Liver (tissue), 9 donors: Measurements from ENCODE around the gene DZIP1L. TPM values are rescaled to one million over a fixed set of nuclear protein-coding genes. Genes with fewer than 3 reads are reported as not detected.

Experiments used
- DNase-seq: peaks from one replicate; pipeline ENCODE4 v3.0.0-alpha.2; 2017; ENCODE audit warnings: low spot score
- H3K27ac ChIP-seq, 2 donors: one replicate each; pipeline ENCODE4 v1.7.0; 2013; ENCODE audit warnings: inconsistent platforms in 2 of 2, low read length in 2 of 2, control low read depth in 1 of 2, low read depth in 1 of 2, mild to moderate bottlenecking in 1 of 2
- H3K27me3 ChIP-seq, 4 donors: one replicate each; pipeline versions ENCODE4 v1.6.1 to v1.7.0; 2013; ENCODE audit warnings: low read length in 3 of 4, inconsistent platforms in 1 of 4, mild to moderate bottlenecking in 1 of 4, moderate library complexity in 1 of 4; ENCODE audit not compliant: control insufficient read depth in 4 of 4, insufficient read depth in 4 of 4
- H3K36me3 ChIP-seq, 4 donors: one replicate each; pipeline versions ENCODE4 v1.6.1 to v1.7.0; 2013; ENCODE audit warnings: low read length in 3 of 4, mild to moderate bottlenecking in 3 of 4, low read depth in 1 of 4, moderate library complexity in 1 of 4; ENCODE audit not compliant: control insufficient read depth in 4 of 4, insufficient read depth in 3 of 4
- H3K4me1 ChIP-seq, 4 donors: one replicate each; pipeline versions ENCODE4 v1.6.1 to v1.7.0; 2013; ENCODE audit warnings: low read length in 3 of 4, mild to moderate bottlenecking in 3 of 4, moderate library complexity in 1 of 4; ENCODE audit not compliant: control insufficient read depth in 4 of 4, insufficient read depth in 4 of 4
- H3K4me3 ChIP-seq, 3 donors: one replicate each; pipeline versions ENCODE4 v1.6.1 to v1.7.0; 2013; ENCODE audit warnings: low read length in 3 of 3, control low read depth in 1 of 3, low read depth in 1 of 3, mild to moderate bottlenecking in 1 of 3
- H3K9ac ChIP-seq, 2 donors: one replicate each; pipeline ENCODE4 v1.7.0; 2013; ENCODE audit warnings: low read length in 2 of 2, mild to moderate bottlenecking in 2 of 2, moderate library complexity in 2 of 2, control low read depth in 1 of 2, low read depth in 1 of 2
- H3K9me3 ChIP-seq, 4 donors: one replicate each; pipeline versions ENCODE4 v1.6.1 to v1.7.0; 2013; ENCODE audit warnings: low read length in 3 of 4; ENCODE audit not compliant: control insufficient read depth in 4 of 4
- ATF3 ChIP-seq: IDR thresholded peaks from 2 replicates; pipeline ENCODE4 v1.6.1; 2016; ENCODE audit warnings: antibody characterized with exemption
- CTCF ChIP-seq: fragments of 150-350 bp; IDR thresholded peaks from 2 replicates; pipeline ENCODE4 v1.5.1; 2017; ENCODE audit warnings: improper control_type of control experiment, low read depth, low read length; ENCODE audit not compliant: missing input control
- EGR1 ChIP-seq, 2 donors: IDR thresholded peaks; 2 replicates each; pipeline ENCODE4 v1.6.1; 2016 to 2018; ENCODE audit warnings: antibody characterized with exemption in 2 of 2, low read depth in 2 of 2
- FOXA1 ChIP-seq: IDR thresholded peaks from 2 replicates; pipeline ENCODE4 v1.6.1; 2016; ENCODE audit warnings: antibody characterized with exemption
- FOXA2 ChIP-seq: IDR thresholded peaks from 2 replicates; pipeline ENCODE4 v1.6.1; 2016; ENCODE audit warnings: antibody characterized with exemption
- GABPA ChIP-seq, 2 donors: IDR thresholded peaks in 1 of 2; conservative IDR thresholded peaks in 1 of 2; 2 replicates each; pipeline ENCODE4 v1.6.1; 2016; ENCODE audit warnings: antibody characterized with exemption in 2 of 2, mild to moderate bottlenecking in 1 of 2, moderate library complexity in 1 of 2
- HNF4A ChIP-seq, 2 donors: conservative IDR thresholded peaks; 2 replicates each; pipeline ENCODE4 v1.6.1; 2016; ENCODE audit warnings: antibody characterized with exemption in 2 of 2, mild to moderate bottlenecking in 2 of 2
- HNF4G ChIP-seq: IDR thresholded peaks from 2 replicates; pipeline ENCODE4 v1.6.1; 2016; ENCODE audit warnings: antibody characterized with exemption
- JUND ChIP-seq, 2 donors: IDR thresholded peaks; 2 replicates each; pipeline ENCODE4 v1.6.1; 2016; ENCODE audit warnings: antibody characterized with exemption in 2 of 2
- MAX ChIP-seq: IDR thresholded peaks from 2 replicates; pipeline ENCODE4 v1.6.1; 2016; ENCODE audit warnings: antibody characterized with exemption
- NR2F2 ChIP-seq: IDR thresholded peaks from 2 replicates; pipeline ENCODE4 v1.6.1; 2016; ENCODE audit warnings: antibody characterized with exemption
- RAD21 ChIP-seq, 2 donors: IDR thresholded peaks; 2 replicates each; pipeline ENCODE4 v1.6.1; 2016; ENCODE audit warnings: antibody characterized with exemption in 2 of 2, mild to moderate bottlenecking in 2 of 2
- REST ChIP-seq: IDR thresholded peaks from 2 replicates; pipeline ENCODE4 v1.6.1; 2016; ENCODE audit warnings: antibody characterized with exemption, mild to moderate bottlenecking
- RXRA ChIP-seq, 2 donors: IDR thresholded peaks; 2 replicates each; pipeline ENCODE4 v1.6.1; 2017 to 2018; ENCODE audit warnings: antibody characterized with exemption in 2 of 2, mild to moderate bottlenecking in 1 of 2
- SP1 ChIP-seq: IDR thresholded peaks from 2 replicates; pipeline ENCODE4 v1.6.1; 2018; ENCODE audit warnings: antibody characterized with exemption, mild to moderate bottlenecking
- TAF1 ChIP-seq: conservative IDR thresholded peaks from 2 replicates; pipeline ENCODE4 v1.6.1; 2016; ENCODE audit warnings: antibody characterized with exemption, mild to moderate bottlenecking
- YY1 ChIP-seq: IDR thresholded peaks from 2 replicates; pipeline ENCODE4 v1.6.1; 2016; ENCODE audit warnings: antibody characterized with exemption, mild to moderate bottlenecking
- ZBTB33 ChIP-seq: IDR thresholded peaks from 2 replicates; pipeline ENCODE4 v1.6.1; 2016; ENCODE audit warnings: antibody characterized with exemption
- WGBS: extraction: QIAGEN DNeasy Blood & Tissue Kit; methylation state at CpG from one replicate; pipeline ENCODE4 v1.1.7; 2013; 5-methylcytosine and 5-hydroxymethylcytosine counted together
- polyA plus RNA-seq, 2 donors: library from polyadenylated mRNA; stranded (reverse) in 1 of 2; unstranded in 1 of 2; fragments of 200-250 nt in 1 of 2; fragments of >200 nt in 1 of 2; fragmentation: Nextera tagmentation in 1 of 2; extraction: Ambion mirVana in 1 of 2; gene quantifications; one replicate each; pipeline versions ENCODE4 v1.2.1 to v1.2.3, GENCODE V29; 2013 to 2015
- total RNA-seq, 2 donors: library from RNA; depleted of rRNA; stranded (reverse); fragments of >200 nt; gene quantifications; one replicate each; pipeline ENCODE4 v1.2.3, GENCODE V29; 2014
- donor health status: healthy.
- donor health status: healthy.
- donor health status: healthy.
- donor health status: healthy.
- donor health status: healthy.

The DZIP1L gene
- total and polyA plus RNA-seq, 4 donors: 0.62 to 5.9 (median 1.3) TPM

GRCh38 chr3:138054057-138054456, 61.4 kb downstream of the DZIP1L start:
- 95% methylated on average over 1 of the region's 1 CpG for WGBS
- no peak overlapping the region for H3K9ac ChIP-seq
- H3K9me3 ChIP-seq: no peaks in the 10 kb centered on the region
- TF ChIP-seq YY1 (no peak), CTCF (no peak), ZBTB33 (no peak), ATF3 (no peak), EGR1 (IDR thresholded peaks at IDR 0.05; ENCODE audit: low read depth in 2 of 2) (no peak), RXRA (IDR thresholded peaks at IDR 0.05) (no peak), JUND (IDR thresholded peaks at IDR 0.05) (no peak), NR2F2 (no peak), SP1 (no peak), MAX (no peak), TAF1 (no peak), FOXA2 (no peak), HNF4A (conservative IDR thresholded peaks at IDR 0.05) (no peak), FOXA1 (no peak), HNF4G (no peak), REST (no peak), RAD21 (IDR thresholded peaks at IDR 0.05) (no peak), GABPA (IDR thresholded peaks at IDR 0.05 in 1 of 2, conservative IDR thresholded peaks at IDR 0.05 in 1 of 2) (no peak)
- H3K27ac ChIP-seq: no peak overlapping the region
- no peak overlapping the region for H3K4me3 ChIP-seq
- DNase-seq: no peak
- H3K36me3 ChIP-seq: no peaks in the 10 kb centered on the region
- no peaks in the 10 kb centered on the region for H3K27me3 ChIP-seq
- no peaks in the 10 kb centered on the region for H3K4me1 ChIP-seq
